GM12878 (cell line): ENCODE data around the gene GRK2. TPM values are rescaled to one million over a fixed set of nuclear protein-coding genes. Genes with fewer than 3 reads are reported as not detected.

Experiments
- ATAC-seq: fragments of 200-7000 bp; cut with Tn5 transposase; 3 replicates; pipeline ENCODE4 v1.9.1; 2020; ENCODE audit warnings: mild to moderate bottlenecking, moderate library complexity
- BruUV-seq: library from RNA; stranded (reverse); fragments of 400-500 nt; replicated peaks from 2 replicates; lab custom pipeline; 2021; lab: Mats Ljungman, UMichigan
- CTCF ChIA-PET: fragments of 300-600 bp; sonication (Branson Sonifier 250); formaldehyde crosslinking; extraction: SDS; loops from one replicate; lab custom pipeline; 2021; ENCODE audit warnings: inconsistent platforms; lab: Yijun Ruan, JAX
- POLR2A ChIA-PET: fragments of 350-600 bp; formaldehyde crosslinking; extraction: SDS; loops from one replicate; lab custom pipeline; 2021; ENCODE audit warnings: inconsistent platforms; lab: Charles Lee
- RAD21 ChIA-PET: fragments of 300-600 bp; sonication (Branson Sonifier 250); formaldehyde crosslinking; loops from one replicate; lab custom pipeline; 2023; ENCODE audit warnings: antibody characterized with exemption; ENCODE audit not compliant: unreplicated experiment; lab: Charles Lee
- SMC1A ChIA-PET: fragments of 300-600 bp; sonication (Branson Sonifier 250); formaldehyde crosslinking; loops from one replicate; lab custom pipeline; 2023; ENCODE audit not compliant: unreplicated experiment, uncharacterized antibody; lab: Charles Lee
- DNase-seq: peaks from one replicate; pipeline ENCODE4 v3.0.0-alpha.2; 2011; ENCODE audit warnings: low read depth, low spot score
- FAIRE-seq: peaks from 3 replicates; lab custom pipeline; 2011; peaks lifted over from hg19 to GRCh38; lab: Jason Lieb, UNC
- H2AFZ ChIP-seq: 2 replicates; pipeline ENCODE4 v1.6.0; 2011; ENCODE audit warnings: low read depth, low read length, control low read depth; ENCODE audit not compliant: control insufficient read depth
- H3K27ac ChIP-seq: 2 replicates; pipeline ENCODE4 v1.5.1; 2011; ENCODE audit warnings: control low read depth; ENCODE audit not compliant: control insufficient read depth, insufficient read depth
- H3K27me3 ChIP-seq, 2 experiments: replicated peaks in 1 of 2; 2 replicates each; pipeline versions ENCODE4 v1.6.0 to v1.6.1; 2011; ENCODE audit warnings: low read length in 1 of 2; ENCODE audit not compliant: control insufficient read depth in 2 of 2, insufficient read depth in 2 of 2
- H3K36me3 ChIP-seq, 2 experiments: 2 replicates each; pipeline ENCODE4 v1.5.1; 2011; ENCODE audit warnings: low read length in 1 of 2; ENCODE audit not compliant: control insufficient read depth in 2 of 2, insufficient read depth in 2 of 2
- H3K4me1 ChIP-seq: 2 replicates; pipeline ENCODE4 v1.6.1; 2011; ENCODE audit warnings: mild to moderate bottlenecking, low read length, moderate library complexity, mixed read lengths; ENCODE audit not compliant: control insufficient read depth, insufficient read depth
- H3K4me2 ChIP-seq: 2 replicates; pipeline ENCODE4 v1.6.0; 2011; ENCODE audit warnings: control low read depth; ENCODE audit not compliant: control insufficient read depth, insufficient read depth
- H3K4me3 ChIP-seq: fragments of 200-600 bp; sonication (generic); 2 replicates; pipeline ENCODE4 v1.5.1; 2016
- H3K79me2 ChIP-seq: 2 replicates; pipeline ENCODE4 v1.6.0; 2011; ENCODE audit warnings: low read length; ENCODE audit not compliant: control insufficient read depth, insufficient read depth
- H3K9ac ChIP-seq: 2 replicates; pipeline ENCODE4 v1.8.0; 2011; ENCODE audit warnings: low read length, control low read depth, mixed read lengths; ENCODE audit not compliant: control insufficient read depth, insufficient read depth
- H3K9me3 ChIP-seq: replicated peaks from 3 replicates; pipeline ENCODE4 v1.5.1; 2011; ENCODE audit warnings: mild to moderate bottlenecking, low read length; ENCODE audit not compliant: control insufficient read depth, insufficient read depth
- H4K20me1 ChIP-seq: 2 replicates; pipeline ENCODE4 v1.6.0; 2011; ENCODE audit not compliant: control insufficient read depth, insufficient read depth
- CHD1 ChIP-seq: IDR thresholded peaks from 2 replicates; pipeline ENCODE4 v1.6.1; 2012; ENCODE audit warnings: low read depth, low read length, improper control_type of control experiment
- E2F8 ChIP-seq: fragments of 450-650 bp; IDR thresholded peaks from 2 replicates; pipeline ENCODE4 v1.6.1; 2018; ENCODE audit warnings: mild to moderate bottlenecking, low read depth, moderate library complexity; ENCODE audit not compliant: partially characterized antibody
- EED ChIP-seq: sonication (generic); IDR thresholded peaks from 2 replicates; pipeline ENCODE4 v1.6.1; 2016; ENCODE audit warnings: antibody characterized with exemption, low read depth
- EGR1 ChIP-seq, 2 experiments: IDR thresholded peaks; 1 replicate in 1 of 2; 2 replicates in 1 of 2; pipeline ENCODE4 v1.6.1; 2011 to 2012; ENCODE audit warnings: low read depth in 2 of 2, low read length in 2 of 2, borderline replicate concordance in 1 of 2, mild to moderate bottlenecking in 1 of 2, moderate library complexity in 1 of 2
- IRF5 ChIP-seq: fragments of 450-650 bp; IDR thresholded peaks from 2 replicates; pipeline ENCODE4 v1.6.1; 2017; ENCODE audit warnings: borderline replicate concordance
- NFIC ChIP-seq: IDR thresholded peaks from 2 replicates; pipeline ENCODE4 v1.6.1; 2012; ENCODE audit warnings: low read depth, mild to moderate bottlenecking, inconsistent platforms, low read length, moderate library complexity
- NR2C2 ChIP-seq: IDR thresholded peaks from 2 replicates; pipeline ENCODE4 v1.6.1; 2011; ENCODE audit warnings: borderline replicate concordance, low read depth; ENCODE audit not compliant: control insufficient read depth, insufficient read length
- PAX5 ChIP-seq: IDR thresholded peaks from 2 replicates; pipeline ENCODE4 v1.6.1; 2011; ENCODE audit warnings: low read depth, low read length, borderline replicate concordance
- PML ChIP-seq: IDR thresholded peaks from 2 replicates; pipeline ENCODE4 v1.6.1; 2012; ENCODE audit warnings: low read length, inconsistent platforms
- RB1 ChIP-seq: fragments of 450-650 bp; formaldehyde crosslinking; IDR thresholded peaks from 2 replicates; pipeline ENCODE4 v1.6.1; 2017; ENCODE audit warnings: mild to moderate bottlenecking, borderline replicate concordance
- SKIL ChIP-seq: fragments of 450-650 bp; IDR thresholded peaks from 2 replicates; pipeline ENCODE4 v1.6.1; 2017; ENCODE audit warnings: mild to moderate bottlenecking, low read depth, inconsistent platforms; ENCODE audit not compliant: poor library complexity, severe bottlenecking
- SMC3 ChIP-seq: IDR thresholded peaks from 2 replicates; pipeline ENCODE4 v1.6.1; 2011; ENCODE audit warnings: low read length, improper control_type of control experiment, borderline replicate concordance
- ZBTB33 ChIP-seq: fragments of 450-650 bp; IDR thresholded peaks from 2 replicates; pipeline ENCODE4 v1.6.1; 2017; ENCODE audit warnings: mild to moderate bottlenecking
- WGBS: methylation state at CpG from one replicate; pipeline ENCODE4 v1.1.6; 2016; ENCODE audit warnings: low lambda C conversion rate; ENCODE audit not compliant: insufficient replicate concordance, insufficient coverage; ENCODE audit errors: missing lambda C conversion rate; 5-methylcytosine and 5-hydroxymethylcytosine counted together
- in situ Hi-C: fragments of 300-500 bp; cut with MboI; formaldehyde crosslinking; loops from 9 replicates; pipeline ENCODE4 v1.14.3; 2018; ENCODE audit warnings: mixed read lengths
- intact Hi-C: fragments of 100-400 bp; cut with micrococcal nuclease; formaldehyde crosslinking; loops from one replicate; pipeline ENCODE4 v1.14.2; 2022; ENCODE audit not compliant: unreplicated experiment
- polyA plus RNA-seq, 11 experiments: library from polyadenylated mRNA; depleted of rRNA in 4 of 11; unstranded in 6 of 11; stranded (reverse) in 5 of 11; fragments of >200 nt; fragmentation: Nextera tagmentation in 4 of 11; fragmentation: Illumina TruSeq in 1 of 11; extraction: Ambion mirVana in 4 of 11; extraction: Trizol in 1 of 11; gene quantifications; 1 replicate in 1 of 11; 2 replicates in 10 of 11; pipeline versions ENCODE4 v1.2.1 to v1.2.3, GENCODE V29; 2011 to 2016; ENCODE audit warnings: inconsistent platforms in 2 of 11, missing spikeins in 2 of 11, low read depth in 1 of 11
- total RNA-seq, 4 experiments: library from RNA; depleted of rRNA in 3 of 4; stranded (reverse); fragments of >200 nt in 3 of 4; fragmentation: Illumina TruSeq in 1 of 4; extraction: Trizol in 1 of 4; gene quantifications; 2 replicates each; pipeline versions ENCODE4 v1.2.1 to v1.2.3, GENCODE V29; 2013 to 2021

Gene GRK2
- total and polyA plus RNA-seq, 10 of the 15 experiments (the other 5 are each of a cell fraction or from before 2014, with no cell fraction given) = 1.0 to 160 (median 66.1) TPM

- no peak for TF ChIP-seq E2F8
- no peak for TF ChIP-seq EGR1 (IDR thresholded peaks at IDR 0.05; ENCODE audit: borderline replicate concordance in 1 of 2, low read depth in 2 of 2, low read length in 2 of 2)
Measured at GRCh38 chr11:67279589-67280340, 13.5 kb downstream of the GRK2 start (continued).

- WGBS = 73% methylated on average over 13 of the region's 13 CpGs
- Histone ChIP-seq H3K27me3 (no peaks in the 10 kb centered on the region), H3K9ac (no peak overlapping the region), H3K4me3 (no peak overlapping the region), H3K4me2 (no peak overlapping the region), H3K79me2 (peaks cover 37% of the 10 kb centered on the region), H3K36me3 (peaks cover 26 to 71% of the 10 kb centered on the region in 2 experiments), H2AFZ (no peak overlapping the region), H4K20me1 (no peaks in the 10 kb centered on the region), H3K27ac (no peak overlapping the region), H3K9me3 (no peaks in the 10 kb centered on the region), H3K4me1 (peaks cover 28% of the 10 kb centered on the region)
- FAIRE-seq (no peak), DNase-seq (no peak), ATAC-seq (no peak)
- no TSS peak for BruUV-seq
- CTCF ChIA-PET = no interaction called here
- intact Hi-C loops = no loop called here
- RAD21 ChIA-PET = no interaction called here
- in situ Hi-C loops = no loop called here
- SMC1A ChIA-PET = no interaction called here
- POLR2A ChIA-PET = no interaction called here
- TF ChIP-seq CHD1 = no peak
- TF ChIP-seq SKIL = no peak
- no peak for TF ChIP-seq IRF5
- no peak for TF ChIP-seq NR2C2
- no peak for TF ChIP-seq SMC3
- TF ChIP-seq ZBTB33 = no peak
- TF ChIP-seq NFIC = no peak
- TF ChIP-seq RB1 = no peak
- TF ChIP-seq EED = no peak
- TF ChIP-seq PML = no peak
- no peak for TF ChIP-seq PAX5
Measured at GRCh38 chr11:67280341-67280787, 14.1 kb downstream of the GRK2 start.
